ENCODE data around the gene C1orf53. TPM values are rescaled to one million over a fixed set of nuclear protein-coding genes. Genes with fewer than 3 reads are reported as not detected.
A peak's percentile ranks its signal among the peaks of the same experiment; 100 is the strongest.

C1orf53 gene
- total RNA-seq, 1 experiment from 2014 or later = 15.1 TPM

- peak overlapping the region; percentile 66 for H3K4me3 Mint-ChIP-seq (ENCODE audit: unreplicated experiment)
- peak; percentile 38 for DNase-seq (ENCODE audit: unreplicated experiment)
- CTCF ChIA-PET = interaction anchor here (0.8 to 7.5 kb wide), 2 partner anchors 14 to 429 kb away, joined by 3 to 91 read pairs; no protein-coding TSS in a partner anchor
- no TSS peak for BruUV-seq (replicated peaks)
- POLR2A ChIA-PET = interaction anchor here (0.6 to 1.7 kb wide), 2 partner anchors 10 to 268 kb away, joined by 3 to 6 read pairs; partner anchors contain the start of gene C1orf53
- no peaks in the 10 kb centered on the region for H3K9me3 Mint-ChIP-seq (ENCODE audit: unreplicated experiment)
- H3K27ac Mint-ChIP-seq (ENCODE audit: low read depth, unreplicated experiment) = no peak overlapping the region
- no peak for TF ChIP-seq CTCF (IDR thresholded peaks at IDR 0.05; ENCODE audit: unreplicated experiment)
- no peaks in the 10 kb centered on the region for H3K36me3 Mint-ChIP-seq (ENCODE audit: insufficient read depth, unreplicated experiment)
- H3K27me3 Mint-ChIP-seq (ENCODE audit: insufficient read depth, unreplicated experiment) = peaks cover 10% of the 10 kb centered on the region
- intact Hi-C loops (cut with micrococcal nuclease) = no loop called here
- peaks cover 13% of the 10 kb centered on the region for H3K4me1 Mint-ChIP-seq (ENCODE audit: insufficient read depth, unreplicated experiment)
Measured at GRCh38 chr1:197911857-197912696, 9.6 kb downstream of the C1orf53 start.

DNA sequence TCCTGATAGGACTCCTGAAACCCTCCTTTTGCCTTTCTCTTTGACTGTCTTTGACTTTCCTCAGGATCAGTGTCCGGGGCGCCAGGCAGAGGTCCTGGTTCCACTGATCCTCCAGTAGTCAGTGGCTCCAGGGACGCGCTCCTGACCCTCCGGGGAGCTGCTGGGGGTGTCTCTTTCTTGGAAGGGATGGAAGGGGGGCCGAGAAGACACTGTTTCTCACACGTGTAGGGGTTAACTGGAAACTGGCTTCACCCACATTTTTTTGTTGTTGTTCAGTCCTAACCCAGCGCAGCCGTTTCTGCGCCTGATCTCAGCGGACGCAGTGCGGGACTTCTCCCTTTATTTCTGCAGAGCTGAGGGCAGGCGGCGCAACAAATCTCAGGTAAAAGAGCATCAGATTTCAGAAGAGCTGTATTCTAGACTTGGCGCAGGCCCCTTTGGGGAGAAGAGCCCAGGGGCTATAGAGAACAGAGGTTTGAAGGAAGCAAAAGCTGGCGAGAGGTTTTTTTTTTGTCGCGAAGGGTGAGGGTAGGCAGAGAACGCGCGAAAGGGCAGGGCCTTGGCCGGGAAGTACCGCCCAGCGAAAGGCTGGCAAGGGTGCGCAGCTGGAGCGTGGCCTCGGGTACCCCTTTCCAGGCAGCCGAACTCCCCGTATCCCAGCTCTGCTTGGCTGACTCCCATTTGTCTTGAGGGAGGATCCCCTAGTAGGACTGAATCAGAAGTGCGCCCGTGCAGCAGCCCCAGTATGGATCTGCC, 10.5 kb downstream of the C1orf53 start:
- no peak for DNase-seq (ENCODE audit: unreplicated experiment)
- Mint-ChIP-seq H3K4me1 (ENCODE audit: insufficient read depth, unreplicated experiment) (peaks cover 19% of the 10 kb centered on the region), H3K4me3 (ENCODE audit: unreplicated experiment) (peak overlapping the region; percentile 66), H3K36me3 (ENCODE audit: insufficient read depth, unreplicated experiment) (no peaks in the 10 kb centered on the region), H3K9me3 (ENCODE audit: unreplicated experiment) (no peaks in the 10 kb centered on the region), H3K27me3 (ENCODE audit: insufficient read depth, unreplicated experiment) (peaks cover 10% of the 10 kb centered on the region), H3K27ac (ENCODE audit: low read depth, unreplicated experiment) (no peak overlapping the region)
- intact Hi-C loops (cut with micrococcal nuclease) = no loop called here
- CTCF ChIA-PET = interaction anchor here (0.8 to 7.5 kb wide), 5 partner anchors 9 to 430 kb away, joined by 3 to 91 read pairs (median 10); partner anchors contain the start of gene C1orf53
- BruUV-seq (replicated peaks) = no TSS peak
- TF ChIP-seq CTCF (IDR thresholded peaks at IDR 0.05; ENCODE audit: unreplicated experiment) = no peak
- POLR2A ChIA-PET = interaction anchor here (0.6 kb wide), 1 partner anchor 269 kb away, joined by 3 read pairs; no protein-coding TSS in a partner anchor

- Mint-ChIP-seq H3K27me3 (ENCODE audit: insufficient read depth, unreplicated experiment) (peaks cover 10% of the 10 kb centered on the region), H3K9me3 (ENCODE audit: unreplicated experiment) (no peaks in the 10 kb centered on the region), H3K27ac (ENCODE audit: low read depth, unreplicated experiment) (no peak overlapping the region), H3K4me3 (ENCODE audit: unreplicated experiment) (no peak overlapping the region), H3K4me1 (ENCODE audit: insufficient read depth, unreplicated experiment) (peaks cover 19% of the 10 kb centered on the region), H3K36me3 (ENCODE audit: insufficient read depth, unreplicated experiment) (no peaks in the 10 kb centered on the region)
- TF ChIP-seq CTCF (IDR thresholded peaks at IDR 0.05; ENCODE audit: unreplicated experiment) = no peak
- intact Hi-C loops (cut with micrococcal nuclease) = no loop called here
- no TSS peak for BruUV-seq (replicated peaks)
- ChIA-PET POLR2A (interaction anchor here (5.5 kb wide), 1 partner anchor 10 kb away, joined by 34 read pairs; the partner anchor contains the start of gene C1orf53), CTCF (interaction anchor here (0.7 to 7.5 kb wide), 9 partner anchors 10 to 573 kb away, joined by 4 to 91 read pairs (median 9); partner anchors contain the start of gene C1orf53)
- DNase-seq (ENCODE audit: unreplicated experiment) = no peak
Measured at GRCh38 chr1:197913495-197914276, 11.3 kb downstream of the C1orf53 start.
